ENCODE measurements around the gene SLC9A2. TPM values are rescaled to one million over a fixed set of nuclear protein-coding genes. Genes with fewer than 3 reads are reported as not detected.

SLC9A2 gene
- total and polyA plus RNA-seq, 8 donors: 0.10 to 0.58 (median 0.29) TPM

DNA sequence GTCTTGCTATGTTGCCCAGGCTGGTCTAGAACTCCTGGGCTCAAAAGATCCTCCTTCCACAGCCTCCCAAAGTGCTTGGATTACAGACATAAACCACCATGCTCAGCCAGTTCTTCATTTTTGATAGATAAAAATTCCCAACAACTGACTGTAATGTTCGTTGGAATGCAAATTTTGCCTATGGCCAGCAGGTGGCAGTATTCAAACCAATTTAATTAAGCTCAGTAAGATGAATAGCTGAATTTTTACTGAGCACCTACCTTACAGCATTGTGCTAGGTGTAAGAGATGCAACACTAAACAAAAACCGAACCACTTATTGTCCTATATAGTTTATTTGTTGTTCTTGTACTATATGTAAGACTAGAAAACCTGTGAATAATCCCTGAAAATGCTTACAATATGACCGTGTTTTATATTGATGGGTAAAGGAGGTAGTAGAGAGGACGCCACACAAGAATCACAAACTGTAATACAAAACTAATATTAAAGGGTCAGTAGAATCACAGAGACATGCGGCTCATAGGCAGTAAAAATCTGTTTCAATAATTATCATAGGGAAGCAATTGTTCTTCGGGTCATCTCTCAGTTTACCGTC lies 134.3 kb downstream of the SLC9A2 start:
- DNase-seq (peak in 1 of 4 donors; percentile 37), ATAC-seq (peak; percentile 60)
- no peak overlapping the region for H3K27ac ChIP-seq
- peak; percentile 81 to 91 for TF ChIP-seq CTCF (IDR thresholded peaks at IDR 0.05)
- H3K27me3 ChIP-seq: no peaks in the 10 kb centered on the region
- no peaks in the 10 kb centered on the region for H3K36me3 ChIP-seq
- H3K4me3 ChIP-seq: no peak overlapping the region
- intact Hi-C loops (cut with DNase I): loop anchor here in 1 of 2 donors (5.0 kb wide), 1 partner anchor 49 kb away; no protein-coding TSS in a partner anchor
- H3K4me1 ChIP-seq: no peaks in the 10 kb centered on the region
- no peaks in the 10 kb centered on the region for H3K9me3 ChIP-seq

GRCh38 chr2:102754456-102755145 lies 135.2 kb downstream of the SLC9A2 start:
- Histone ChIP-seq H3K27me3 (no peaks in the 10 kb centered on the region), H3K27ac (no peak overlapping the region), H3K4me3 (no peak overlapping the region), H3K36me3 (no peaks in the 10 kb centered on the region), H3K4me1 (no peaks in the 10 kb centered on the region), H3K9me3 (no peaks in the 10 kb centered on the region)
- ATAC-seq: no peak
- TF ChIP-seq CTCF (IDR thresholded peaks at IDR 0.05): no peak
- DNase-seq: no peak
- intact Hi-C loops (cut with DNase I): loop anchor here in 1 of 2 donors (5.0 kb wide), 1 partner anchor 48 kb away; no protein-coding TSS in a partner anchor

GRCh38 chr2:102755284-102755683 lies 135.9 kb downstream of the SLC9A2 start:
- ATAC-seq: no peak
- H3K27ac ChIP-seq: no peak overlapping the region
- no peak overlapping the region for H3K4me3 ChIP-seq
- intact Hi-C loops (cut with DNase I): no loop called here
- H3K36me3 ChIP-seq: no peaks in the 10 kb centered on the region
- H3K27me3 ChIP-seq: no peaks in the 10 kb centered on the region
- H3K9me3 ChIP-seq: no peaks in the 10 kb centered on the region
- no peak for TF ChIP-seq CTCF (IDR thresholded peaks at IDR 0.05)
- no peak for DNase-seq
- no peaks in the 10 kb centered on the region for H3K4me1 ChIP-seq

- DNase-seq: no peak
Measured at GRCh38 chr2:102758439-102758838, 139.1 kb downstream of the SLC9A2 start.

More at GRCh38 chr2:102758439-102758838, 139.1 kb downstream of the SLC9A2 start:
- no peaks in the 10 kb centered on the region for H3K9me3 ChIP-seq
- no peaks in the 10 kb centered on the region for H3K27me3 ChIP-seq
- intact Hi-C loops (cut with DNase I): no loop called here
- no peak overlapping the region for H3K27ac ChIP-seq
- no peaks in the 10 kb centered on the region for H3K36me3 ChIP-seq
- H3K4me1 ChIP-seq: no peaks in the 10 kb centered on the region
- H3K4me3 ChIP-seq: no peak overlapping the region
- ATAC-seq: no peak
- TF ChIP-seq CTCF (IDR thresholded peaks at IDR 0.05): no peak

Other genes starting within 250 kb of the SLC9A2 start
- 10 to 100 TPM in 1 of 2 donors, under 1 TPM in 1; 0.64 to 15.2 TPM for gene IL18RAP, start 196.4 kb upstream of the SLC9A2 start, total RNA-seq
- 1 to 10 TPM in 2 of 6 donors, under 1 TPM in 4; 0.43 to 1.9 (median 0.92) TPM for gene IL18RAP, start 196.4 kb upstream of the SLC9A2 start, polyA plus RNA-seq (ENCODE audit: insufficient read length in 6 of 6)
- not detected for gene SLC9A4, start 146.3 kb upstream of the SLC9A2 start, total RNA-seq
- gene SLC9A4, start 146.3 kb upstream of the SLC9A2 start, polyA plus RNA-seq (ENCODE audit: insufficient read length in 6 of 6): under 1 TPM in 4 of 6 donors, not detected in 2; 0.06 to 0.08 (median 0.06) TPM
- gene TMEM182, start 142.5 kb downstream of the SLC9A2 start, total RNA-seq: 1 to 10 TPM; 3.4 to 5.9 TPM
- 10 to 100 TPM in 1 of 6 donors, 1 to 10 TPM in 5; 7.1 to 10.9 (median 9.1) TPM for gene TMEM182, start 142.5 kb downstream of the SLC9A2 start, polyA plus RNA-seq (ENCODE audit: insufficient read length in 6 of 6)

Data from left lung (tissue), 10 donors.